SKM-1 (cell line): Measurements from ENCODE around the gene NOL3.
A peak's percentile ranks its signal among the peaks of the same experiment; 100 is the strongest.

ENCODE experiments used
- DNase-seq: peaks from one replicate; lab custom pipeline; 2025; ENCODE audit not compliant: unreplicated experiment; lab: John Stamatoyannopoulos, UW

The NOL3 gene

GRCh38 chr16:67154578-67155294, 15.6 kb upstream of the NOL3 start:
- DNase-seq = no peak

- DNase-seq = peak; percentile 20
These were observed 14.8 kb upstream of the NOL3 start for GRCh38 chr16:67155295-67156142.

- DNase-seq = no peak
These were observed 14.0 kb upstream of the NOL3 start for GRCh38 chr16:67156143-67156844.

GRCh38 chr16:67157106-67157748, 13.1 kb upstream of the NOL3 start:
- no peak for DNase-seq

- no peak for DNase-seq
These were observed 12.3 kb upstream of the NOL3 start for GRCh38 chr16:67157892-67158635.

- no peak for DNase-seq
These were observed 11.4 kb upstream of the NOL3 start for GRCh38 chr16:67158637-67159600.

- no peak for DNase-seq
These were observed 8.7 kb upstream of the NOL3 start for GRCh38 chr16:67161595-67162058.

- DNase-seq = no peak
These were observed 7.7 kb upstream of the NOL3 start for GRCh38 chr16:67162506-67163163.

- DNase-seq = no peak
These were observed 7.0 kb upstream of the NOL3 start for GRCh38 chr16:67163164-67163998.

GRCh38 chr16:67163999-67164558, 6.3 kb upstream of the NOL3 start:
- no peak for DNase-seq

- no peak for DNase-seq
These were observed 5.7 kb upstream of the NOL3 start, which contains the start of gene HSF4 for GRCh38 chr16:67164599-67165061. HSF4 (plus strand) TSS chr16:67164745; CDS start chr16:67164812, 67 bp downstream.

GRCh38 chr16:67165121-67166078, 4.9 kb upstream of the NOL3 start:
- no peak for DNase-seq

GRCh38 chr16:67166110-67166547, 4.2 kb upstream of the NOL3 start:
- DNase-seq = no peak

- no peak for DNase-seq
These were observed 3.7 kb upstream of the NOL3 start for GRCh38 chr16:67166598-67167168.

GRCh38 chr16:67167588-67167987, 2.8 kb upstream of the NOL3 start:
- DNase-seq = no peak

- no peak for DNase-seq
These were observed 1.3 kb upstream of the NOL3 start for GRCh38 chr16:67169011-67169451.
